BJ (cell line): Measurements from ENCODE around the gene CTSA. TPM values are rescaled to one million over a fixed set of nuclear protein-coding genes. Genes with fewer than 3 reads are reported as not detected.

Source experiments
- CTCF ChIA-PET: fragments of 350-600 bp; formaldehyde crosslinking; extraction: SDS; loops from one replicate; lab custom pipeline; 2021; ENCODE audit warnings: antibody characterized with exemption, inconsistent platforms; lab: Yijun Ruan, JAX
- POLR2A ChIA-PET: fragments of 300-600 bp; sonication (Branson Sonifier 250); formaldehyde crosslinking; extraction: SDS; loops from one replicate; lab custom pipeline; 2021; ENCODE audit warnings: antibody characterized with exemption; lab: Charles Lee
- DNase-seq: peaks from one replicate; pipeline ENCODE4 v3.0.0-alpha.2; 2011; ENCODE audit warnings: low read depth
- H3K27me3 ChIP-seq: 2 replicates; pipeline ENCODE4 v1.6.0; 2011; ENCODE audit warnings: low read length; ENCODE audit not compliant: control insufficient read depth, insufficient read depth
- H3K36me3 ChIP-seq: 2 replicates; pipeline ENCODE4 v1.5.1; 2011; ENCODE audit warnings: low read length; ENCODE audit not compliant: control insufficient read depth, insufficient read depth
- H3K4me3 ChIP-seq: 2 replicates; pipeline ENCODE4 v1.5.1; 2011; ENCODE audit warnings: low read depth, mild to moderate bottlenecking, control low read depth, low read length
- polyA plus RNA-seq: library from polyadenylated mRNA; depleted of rRNA; stranded (reverse); fragments of >200 nt; gene quantifications from 2 replicates; pipeline ENCODE4 v1.2.3, GENCODE V29; 2011
- TF ChIP-seq, protein P1 (sequence below): IDR thresholded peaks from 2 replicates; pipeline ENCODE4 v1.5.1; 2011; ENCODE audit warnings: low read depth, mild to moderate bottlenecking, control low read depth, inconsistent platforms, low read length, moderate library complexity; ENCODE audit not compliant: insufficient read depth

The CTSA gene
- polyA plus RNA-seq, 1 experiment = 408 TPM

DNA sequence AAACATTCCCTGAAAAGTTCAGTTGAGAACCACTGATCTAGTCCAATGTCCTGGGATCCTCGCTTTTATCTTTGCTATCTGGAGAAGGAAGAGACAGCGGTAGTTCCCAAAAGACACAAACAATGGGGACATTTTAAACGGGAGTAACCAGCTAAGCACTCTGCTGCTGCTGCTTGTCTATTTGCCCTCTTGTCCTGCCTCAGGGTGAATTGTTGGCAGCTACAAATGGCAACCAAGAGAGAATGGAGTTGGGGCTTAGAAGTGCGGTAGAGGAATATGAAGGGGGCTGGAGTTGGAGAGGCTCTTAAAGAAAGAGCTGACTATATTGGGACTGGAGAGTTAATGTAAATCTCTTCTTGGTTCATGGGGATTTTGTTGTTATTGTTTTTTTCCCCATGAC lies 16.6 kb upstream of the CTSA start:
- POLR2A ChIA-PET = no interaction called here
- TF ChIP-seq, protein P1, sequence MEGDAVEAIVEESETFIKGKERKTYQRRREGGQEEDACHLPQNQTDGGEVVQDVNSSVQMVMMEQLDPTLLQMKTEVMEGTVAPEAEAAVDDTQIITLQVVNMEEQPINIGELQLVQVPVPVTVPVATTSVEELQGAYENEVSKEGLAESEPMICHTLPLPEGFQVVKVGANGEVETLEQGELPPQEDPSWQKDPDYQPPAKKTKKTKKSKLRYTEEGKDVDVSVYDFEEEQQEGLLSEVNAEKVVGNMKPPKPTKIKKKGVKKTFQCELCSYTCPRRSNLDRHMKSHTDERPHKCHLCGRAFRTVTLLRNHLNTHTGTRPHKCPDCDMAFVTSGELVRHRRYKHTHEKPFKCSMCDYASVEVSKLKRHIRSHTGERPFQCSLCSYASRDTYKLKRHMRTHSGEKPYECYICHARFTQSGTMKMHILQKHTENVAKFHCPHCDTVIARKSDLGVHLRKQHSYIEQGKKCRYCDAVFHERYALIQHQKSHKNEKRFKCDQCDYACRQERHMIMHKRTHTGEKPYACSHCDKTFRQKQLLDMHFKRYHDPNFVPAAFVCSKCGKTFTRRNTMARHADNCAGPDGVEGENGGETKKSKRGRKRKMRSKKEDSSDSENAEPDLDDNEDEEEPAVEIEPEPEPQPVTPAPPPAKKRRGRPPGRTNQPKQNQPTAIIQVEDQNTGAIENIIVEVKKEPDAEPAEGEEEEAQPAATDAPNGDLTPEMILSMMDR = no peak
- CTCF ChIA-PET = no interaction called here

DNA sequence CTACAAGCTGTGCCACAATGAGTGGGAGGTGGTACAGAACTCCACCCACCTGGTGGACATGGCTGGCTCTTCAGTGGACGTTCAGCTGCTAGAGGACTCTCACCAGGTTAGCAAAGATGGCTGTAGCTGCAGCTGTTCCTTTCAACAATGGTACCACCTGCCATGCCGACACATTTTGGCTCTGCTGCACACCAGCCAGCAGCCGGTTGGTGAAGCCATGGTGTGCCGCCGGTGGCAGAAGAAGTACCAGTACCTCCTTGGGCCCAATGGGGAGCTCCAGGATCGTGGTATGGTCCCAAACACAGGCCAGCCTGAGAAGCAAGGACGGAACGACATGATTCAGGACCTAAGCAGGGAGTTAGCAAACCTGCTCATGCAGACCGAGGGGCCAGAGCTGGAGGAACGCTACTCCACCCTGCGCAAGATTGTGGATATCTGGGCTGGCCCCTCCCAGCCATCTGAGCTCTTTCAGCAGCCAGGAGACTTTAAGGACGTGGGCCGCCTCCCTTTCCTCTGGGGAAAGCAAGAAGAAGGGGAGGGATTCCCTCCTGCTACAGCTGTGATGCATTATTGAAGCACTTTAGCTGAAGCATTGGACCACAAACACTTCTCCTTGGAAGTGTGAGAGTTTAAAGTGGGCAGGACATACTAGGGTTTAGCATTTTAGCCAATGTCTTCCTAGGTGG lies 12.9 kb upstream of the CTSA start:
- Histone ChIP-seq H3K36me3 (peaks cover 7% of the 10 kb centered on the region), H3K4me3 (no peak overlapping the region), H3K27me3 (no peaks in the 10 kb centered on the region)
- TF ChIP-seq, protein P1 = no peak
- ChIA-PET POLR2A (no interaction called here), CTCF (interaction anchor here (1.0 to 1.4 kb wide), 2 partner anchors 36 to 107 kb away, joined by 3 read pairs; no protein-coding TSS in a partner anchor)
- no peak for DNase-seq

More for the DNA sequence above, 16.6 kb upstream of the CTSA start:
- Histone ChIP-seq H3K4me3 (no peak overlapping the region), H3K27me3 (no peaks in the 10 kb centered on the region), H3K36me3 (0 out of 2 replicates have a peak, but pooled peaks cover 2% of the 10 kb centered on the region)
- DNase-seq = no peak

DNA sequence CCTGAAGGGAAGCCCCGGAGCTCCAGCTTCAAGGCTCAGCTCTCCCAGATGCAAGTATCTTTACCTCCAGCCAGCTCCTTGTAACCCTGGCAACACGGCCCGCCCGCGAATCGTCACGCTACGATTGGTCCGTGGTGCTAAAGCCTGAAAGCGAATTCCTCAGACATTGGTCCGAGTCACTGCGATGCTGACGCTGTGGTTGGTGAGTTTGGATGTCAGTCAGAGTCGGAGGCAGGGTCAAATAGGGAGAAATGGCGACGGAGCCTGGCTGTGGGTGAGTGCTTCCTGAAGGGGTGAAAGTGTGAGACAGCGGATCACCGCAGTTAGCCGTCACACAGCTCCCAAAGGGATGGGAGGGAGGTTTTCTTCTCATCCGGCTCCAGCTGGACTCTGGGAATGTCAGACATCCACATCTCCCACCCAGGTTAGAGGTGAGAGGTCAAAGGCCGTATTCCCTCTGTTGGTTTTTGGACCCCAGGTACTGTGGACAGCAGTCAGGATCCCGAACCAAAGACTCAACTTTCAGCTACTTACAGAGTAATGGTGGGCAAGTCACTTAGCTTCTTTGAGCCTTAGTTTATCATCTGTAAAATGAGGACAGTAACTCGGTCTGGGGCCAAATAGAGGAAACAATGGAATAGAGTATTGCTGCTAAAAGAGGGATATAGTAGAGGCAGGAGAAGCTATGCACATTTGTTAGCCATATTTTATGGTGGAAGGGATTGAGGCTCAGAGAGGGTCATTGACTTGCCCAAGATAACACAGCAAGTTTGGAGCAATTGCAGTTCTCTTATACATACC lies 9.9 kb upstream of the CTSA start, which contains the start of gene ZSWIM1:
Gene ZSWIM1 (plus strand): TSS at position 240 of the 801 bp plus-strand sequence. CDS start 1,366 bp downstream, outside the sequence.
- Histone ChIP-seq H3K36me3 (peaks cover 15% of the 10 kb centered on the region), H3K27me3 (no peaks in the 10 kb centered on the region), H3K4me3 (peak within 1 kb of the TSS; percentile 68)
- POLR2A ChIA-PET = interaction anchor here (0.6 kb wide), 1 partner anchor 61 kb away, joined by 10 read pairs; no protein-coding TSS in a partner anchor
- CTCF ChIA-PET = interaction anchor here (0.6 to 2.1 kb wide), 5 partner anchors 9 to 478 kb away, joined by 3 to 13 read pairs (median 3); partner anchors contain the start of genes CTSA and NEURL2
- TF ChIP-seq, protein P1 = no peak
- DNase-seq = peak; percentile 97

DNA sequence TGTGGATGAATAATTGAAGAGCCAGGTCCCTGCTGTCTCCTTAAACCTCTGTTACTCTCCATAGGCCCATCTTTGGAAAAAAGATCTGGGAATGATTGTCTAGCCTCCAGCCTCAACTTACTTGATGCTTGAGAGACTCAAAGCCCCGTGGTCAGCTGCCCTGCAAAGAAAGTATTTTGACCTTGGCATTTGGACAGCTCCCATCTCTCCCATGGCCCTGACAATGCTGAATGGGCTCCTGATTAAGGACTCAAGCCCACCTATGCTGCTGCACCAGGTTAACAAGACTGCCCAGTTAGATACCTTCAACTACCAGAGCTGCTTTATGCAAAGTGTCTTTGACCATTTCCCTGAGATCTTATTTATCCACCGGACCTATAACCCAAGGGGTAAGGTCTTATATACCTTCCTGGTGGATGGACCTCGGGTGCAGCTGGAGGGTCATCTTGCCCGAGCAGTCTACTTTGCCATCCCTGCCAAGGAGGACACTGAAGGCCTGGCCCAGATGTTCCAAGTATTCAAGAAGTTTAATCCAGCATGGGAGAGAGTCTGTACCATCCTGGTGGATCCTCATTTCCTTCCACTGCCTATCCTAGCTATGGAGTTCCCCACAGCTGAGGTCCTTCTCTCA lies 8.6 kb upstream of the CTSA start:
- no peak for DNase-seq
- Histone ChIP-seq H3K27me3 (no peaks in the 10 kb centered on the region), H3K4me3 (no peak overlapping the region), H3K36me3 (peaks cover 14% of the 10 kb centered on the region)
- ChIA-PET CTCF (interaction anchor here (0.6 to 2.1 kb wide), 6 partner anchors 8 to 959 kb away, joined by 3 to 13 read pairs (median 3); partner anchors contain the start of genes CTSA and NEURL2), POLR2A (no interaction called here)
- TF ChIP-seq, protein P1 = no peak
